Hindlimb muscle (tissue), 1 donor: ENCODE data around the gene NR6A1. TPM values are rescaled to one million over a fixed set of nuclear protein-coding genes. Genes with fewer than 3 reads are reported as not detected.

Source experiments
- DNase-seq: peaks from one replicate; pipeline ENCODE4 v3.0.0-alpha.2; 2013
- polyA plus RNA-seq: library from polyadenylated mRNA; unstranded; fragments of 120-200 nt; gene quantifications from one replicate; pipeline ENCODE4 v1.2.1, GENCODE V29; 2013; ENCODE audit not compliant: insufficient read length

Gene NR6A1
- polyA plus RNA-seq, 1 donor = 0.68 TPM

GRCh38 chr9:124485201-124485600 is 285.9 kb downstream of the NR6A1 start:
- DNase-seq = no peak

GRCh38 chr9:124483481-124483880 is 287.6 kb downstream of the NR6A1 start:
- no peak for DNase-seq

GRCh38 chr9:124482431-124483031 is 288.6 kb downstream of the NR6A1 start:
- DNase-seq = no peak

GRCh38 chr9:124481115-124481514 is 290.0 kb downstream of the NR6A1 start:
- DNase-seq = no peak

- DNase-seq = no peak
These were observed 290.5 kb downstream of the NR6A1 start for GRCh38 chr9:124480621-124480981.

GRCh38 chr9:124479947-124480620 is 291.0 kb downstream of the NR6A1 start:
- DNase-seq = no peak

- no peak for DNase-seq
These were observed 291.7 kb downstream of the NR6A1 start for GRCh38 chr9:124479371-124479770.

- no peak for DNase-seq
These were observed 292.8 kb downstream of the NR6A1 start for GRCh38 chr9:124478354-124478753.

GRCh38 chr9:124477648-124478285 is 293.3 kb downstream of the NR6A1 start:
- no peak for DNase-seq

- DNase-seq = no peak
These were observed 293.9 kb downstream of the NR6A1 start for GRCh38 chr9:124477211-124477647.

GRCh38 chr9:124475868-124476690 is 295.0 kb downstream of the NR6A1 start:
- DNase-seq = no peak

- DNase-seq = no peak
These were observed 295.8 kb downstream of the NR6A1 start for GRCh38 chr9:124475158-124475867.

- DNase-seq = no peak
These were observed 297.0 kb downstream of the NR6A1 start for GRCh38 chr9:124474151-124474550.

GRCh38 chr9:124473310-124473709 is 297.8 kb downstream of the NR6A1 start:
- no peak for DNase-seq

- no peak for DNase-seq
These were observed 298.3 kb downstream of the NR6A1 start for GRCh38 chr9:124472770-124473169.

- no peak for DNase-seq
These were observed 299.4 kb downstream of the NR6A1 start for GRCh38 chr9:124471761-124472160.

GRCh38 chr9:124470726-124471125 is 300.4 kb downstream of the NR6A1 start:
- no peak for DNase-seq

- DNase-seq = no peak
These were observed 300.8 kb downstream of the NR6A1 start for GRCh38 chr9:124470306-124470705.

- no peak for DNase-seq
These were observed 301.9 kb downstream of the NR6A1 start for GRCh38 chr9:124469011-124469832.

- DNase-seq = no peak
These were observed 302.9 kb downstream of the NR6A1 start for GRCh38 chr9:124468061-124468740.
